HG02970 (cell line): ENCODE data around the gene ZBTB43.

Experiments used
- ATAC-seq: cut with Tn5 transposase; IDR thresholded peaks from one replicate; pipeline ENCODE4 v1.9.1; 2021; ENCODE audit warnings: mild to moderate bottlenecking, moderate library complexity, moderate number of reproducible peaks; ENCODE audit not compliant: unreplicated experiment, low FRiP score

The ZBTB43 gene

DNA sequence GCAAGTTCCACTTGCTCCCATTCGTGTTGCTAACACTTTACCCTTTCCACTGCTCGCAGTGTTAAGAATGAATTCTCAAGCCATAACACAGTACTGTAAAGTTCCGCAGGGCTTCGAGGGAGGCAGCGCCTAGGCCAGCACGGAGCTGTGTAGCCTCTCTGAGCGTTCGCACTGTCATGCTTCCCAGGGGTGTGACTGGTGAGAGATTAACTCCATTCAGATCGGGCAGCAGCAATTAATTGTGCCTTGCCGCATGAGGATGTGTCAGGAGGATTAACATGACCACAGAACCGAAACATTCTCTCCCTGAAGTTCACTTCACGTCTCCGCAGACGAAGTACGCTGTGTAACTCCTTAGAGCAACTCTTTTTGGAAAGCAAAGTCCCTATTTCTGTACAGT, 78.8 kb downstream of the ZBTB43 start:
- ATAC-seq, result no peak

DNA sequence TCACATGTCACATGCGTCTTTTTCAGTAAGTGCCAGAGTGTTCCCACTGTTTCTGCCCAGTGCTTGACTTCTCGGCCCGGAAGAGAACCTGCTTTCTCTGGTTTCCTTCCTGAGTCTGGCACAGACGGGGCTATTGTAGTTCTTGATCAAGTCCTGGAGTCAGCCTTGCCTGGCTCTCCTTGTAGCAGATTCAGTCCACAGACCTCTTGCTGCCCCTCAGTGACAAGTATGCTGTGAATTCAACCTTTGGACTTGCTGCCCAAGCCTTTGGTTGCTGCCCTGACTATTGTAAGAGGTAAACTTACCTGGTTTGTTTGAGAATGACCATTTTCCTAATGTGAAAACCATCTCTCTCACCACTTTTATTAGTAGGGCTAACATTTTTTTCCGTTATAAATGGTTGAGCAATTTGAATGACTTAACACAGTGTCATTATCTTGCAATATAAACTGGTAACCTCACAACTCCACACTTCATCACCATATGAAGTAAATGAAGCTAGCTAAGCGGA, 80.3 kb downstream of the ZBTB43 start:
- ATAC-seq, result no peak

DNA sequence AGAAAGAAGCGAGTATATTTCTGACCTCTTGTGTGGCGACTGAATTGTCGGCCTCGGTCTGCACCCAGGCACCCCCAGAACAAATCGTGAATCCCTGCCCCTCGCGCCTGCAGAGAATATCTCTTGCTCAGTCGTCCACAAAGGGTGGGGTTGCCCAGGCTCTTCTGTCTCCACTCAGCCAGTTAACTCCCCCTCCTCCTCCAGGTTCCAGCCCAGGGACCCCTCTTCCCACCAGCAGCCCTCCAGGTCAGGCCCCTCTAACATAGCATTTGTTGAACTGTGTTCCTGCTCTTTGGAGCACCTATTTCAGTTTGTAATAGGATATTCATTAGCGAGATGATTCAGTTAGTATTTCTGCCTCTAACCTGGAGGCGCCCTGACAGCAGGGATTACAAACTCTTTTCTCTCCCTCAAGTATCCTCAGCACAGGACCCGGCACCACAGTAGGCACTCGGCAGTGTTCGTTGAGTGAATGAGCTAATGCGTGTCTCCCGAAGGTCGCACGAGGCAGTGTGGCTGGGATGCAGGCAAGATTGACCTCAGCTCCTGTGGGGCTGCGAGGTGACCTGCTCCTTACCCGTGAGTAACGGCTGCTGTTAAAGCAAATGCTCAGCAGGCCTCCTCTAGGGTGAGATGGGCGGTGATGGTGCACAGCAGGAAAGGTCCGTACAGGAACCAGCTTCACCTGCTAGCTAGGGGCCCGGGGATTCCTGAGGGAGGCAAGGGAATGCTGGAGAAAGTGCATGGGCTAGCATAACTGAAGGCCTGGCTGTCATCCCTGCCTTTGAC, 81.4 kb downstream of the ZBTB43 start:
- no peak for ATAC-seq

- ATAC-seq, result no peak
These were observed 82.1 kb downstream of the ZBTB43 start for GRCh38 chr9:126886897-126887296.
